H4 (cell line): ENCODE data around the gene IRF9. TPM values are rescaled to one million over a fixed set of nuclear protein-coding genes. Genes with fewer than 3 reads are reported as not detected.
"Not testable (repeated sequence)": the region's sequence is repeated elsewhere in the genome, so short reads cannot be mapped to it uniquely, and the experiment has no call there.

Experiments used
- DNase-seq: peaks from one replicate; pipeline ENCODE4 v3.0.0-alpha.2; 2015; ENCODE audit warnings: low spot score
- total RNA-seq: library from RNA; depleted of rRNA; stranded (reverse); fragments of >200 nt; shearing (Covaris generic); gene quantifications from 2 replicates; pipeline ENCODE4 v1.2.3, GENCODE V29; 2014

The IRF9 gene
- total RNA-seq, 1 experiment from 2014 or later, result 84.3 TPM

DNA sequence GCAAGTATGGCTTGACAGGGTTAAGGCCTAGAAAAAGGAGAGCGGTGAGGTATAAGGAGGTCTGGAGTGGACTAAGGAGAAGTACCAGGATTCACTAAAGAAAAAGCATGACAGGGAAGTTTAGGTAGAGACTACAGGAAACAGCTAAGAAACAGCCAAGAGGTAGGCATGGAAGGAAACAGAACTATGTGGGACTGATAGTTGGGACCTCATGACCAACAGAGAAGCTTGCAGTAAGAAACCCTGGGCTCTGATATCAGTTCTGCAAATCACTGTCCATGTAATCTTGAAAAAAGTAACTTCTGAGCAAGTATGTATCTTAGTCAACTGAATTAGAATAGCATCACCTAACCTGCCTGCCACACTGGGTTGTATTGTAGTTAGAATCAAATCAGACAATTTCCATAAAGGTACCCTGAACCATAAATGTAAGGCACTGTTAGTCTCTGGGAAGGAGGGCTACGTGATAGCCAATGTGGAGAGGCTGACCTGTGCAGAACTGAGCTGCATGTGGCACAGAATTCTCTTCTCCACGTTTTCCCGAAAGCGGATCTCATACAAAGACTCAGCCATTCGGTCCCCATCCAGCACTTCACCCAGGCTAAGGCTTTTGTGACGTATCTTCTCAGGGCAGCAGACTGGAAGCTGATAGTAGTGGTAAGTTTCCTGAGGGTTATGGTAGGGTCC lies 33.3 kb downstream of the IRF9 start:
- DNase-seq, result no peak

DNA sequence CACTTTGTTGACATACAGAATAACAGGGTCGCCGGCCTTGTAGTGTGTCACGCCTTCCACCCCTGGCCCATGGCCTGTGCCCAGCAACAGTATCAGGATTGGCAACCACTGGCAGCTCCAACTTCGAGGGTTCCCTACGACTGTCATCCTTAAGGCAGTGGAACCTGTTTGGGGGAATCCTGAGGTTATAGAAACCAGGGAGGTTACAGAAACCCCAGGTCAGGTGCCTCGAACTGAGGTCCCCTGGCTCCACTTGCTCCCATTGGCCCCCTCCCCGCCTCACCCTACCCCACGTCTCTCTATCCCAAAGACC lies 33.8 kb downstream of the IRF9 start:
- no peak for DNase-seq

DNA sequence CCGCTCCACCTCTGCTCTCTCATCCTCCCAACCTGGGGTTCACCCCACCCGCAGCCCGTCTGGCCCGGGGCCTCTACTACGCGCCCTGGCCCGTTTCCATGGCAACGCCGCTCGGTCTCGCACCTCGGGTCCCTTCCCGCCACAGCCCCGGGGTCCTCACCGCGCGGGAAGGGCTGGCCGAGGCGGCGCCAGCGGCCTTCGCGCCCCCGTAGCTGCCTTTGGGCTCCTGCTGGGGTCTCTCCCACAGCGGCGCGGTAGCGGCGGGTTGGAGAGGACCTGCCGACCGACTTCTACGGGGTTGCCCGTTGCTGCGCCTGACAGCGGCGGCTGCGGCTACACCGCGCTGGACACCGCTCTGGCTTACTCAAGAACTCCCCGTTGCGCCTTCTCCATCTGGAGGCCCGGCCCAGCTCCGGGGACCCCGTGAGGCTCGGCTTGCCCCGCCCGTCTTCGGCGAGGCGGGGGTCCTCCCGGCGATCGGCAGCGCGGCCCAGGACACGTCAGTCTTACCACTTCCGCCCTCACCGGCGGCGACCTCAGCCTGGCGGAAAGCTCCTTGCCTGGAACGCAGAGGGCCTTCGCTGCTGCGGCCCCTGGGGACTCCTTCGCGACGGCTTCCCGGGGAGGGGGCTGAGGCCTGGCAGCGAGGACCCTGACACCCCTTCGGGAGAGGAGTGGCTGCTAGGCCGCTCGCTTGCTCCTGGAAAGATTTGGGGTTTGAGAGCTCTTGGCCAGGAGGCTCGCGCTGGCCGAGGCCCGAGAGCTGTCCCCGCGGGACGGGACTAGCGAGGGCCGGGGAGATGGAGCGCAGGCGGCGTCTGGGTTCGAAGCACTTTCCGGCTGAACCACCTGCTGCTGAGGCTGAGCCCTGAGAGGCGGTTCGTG lies 34.4 kb downstream of the IRF9 start, which contains the start of gene TM9SF1:
Gene TM9SF1, minus strand, starts transcription at position 256 of the 885 bp plus-strand sequence. CDS start 422 bp downstream, outside the sequence.
- peak; percentile 85 for DNase-seq

DNA sequence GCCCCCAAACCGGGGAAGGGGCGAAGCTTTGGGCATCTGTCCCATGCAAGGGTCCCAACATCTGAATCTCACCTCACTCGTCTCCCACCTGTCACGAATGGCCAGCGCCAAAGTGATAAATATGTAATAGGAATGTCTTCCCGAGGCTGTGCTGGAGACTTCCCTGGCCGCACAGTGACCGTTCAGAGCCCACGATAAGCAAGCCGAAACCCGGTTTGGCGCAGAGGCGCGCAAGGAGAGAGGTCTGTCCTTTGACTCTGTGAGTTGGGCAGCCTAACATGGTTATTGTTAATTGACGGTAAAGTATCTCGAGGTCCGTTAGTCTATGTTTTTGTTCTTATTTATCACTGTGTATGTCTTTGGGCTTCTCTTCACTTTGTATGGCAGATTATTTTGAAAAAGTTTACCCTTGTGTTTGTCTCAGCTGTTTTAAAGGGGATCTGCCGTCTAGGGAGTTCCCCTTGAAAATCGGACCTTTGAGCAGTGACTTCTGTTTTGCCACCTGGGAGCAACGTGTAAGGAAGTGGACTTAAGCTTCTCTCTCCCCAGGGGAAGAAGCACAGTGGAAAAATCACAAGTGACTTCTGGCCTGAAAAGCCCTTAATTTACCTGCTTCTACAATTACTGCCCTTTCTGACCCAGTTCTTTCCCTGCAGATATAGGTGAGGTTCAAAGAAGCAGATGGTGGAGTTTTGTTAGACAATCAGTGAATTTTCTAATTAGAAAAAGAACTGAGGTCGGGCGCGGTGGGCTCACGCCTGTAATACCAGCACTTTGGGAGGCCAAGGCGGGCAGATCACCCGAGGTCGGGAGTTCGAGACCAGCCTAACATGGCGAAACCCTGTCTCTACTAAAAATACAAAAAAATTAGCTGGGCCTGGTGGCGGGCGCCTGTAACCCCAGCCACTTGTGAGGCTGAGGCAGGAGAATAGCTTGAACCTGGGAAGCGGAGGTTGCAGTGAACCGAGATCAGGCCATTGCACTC lies 35.3 kb downstream of the IRF9 start:
- DNase-seq, result no peak

- no peak for DNase-seq
Measured at GRCh38 chr14:24197056-24197450, 36.0 kb downstream of the IRF9 start.

DNA sequence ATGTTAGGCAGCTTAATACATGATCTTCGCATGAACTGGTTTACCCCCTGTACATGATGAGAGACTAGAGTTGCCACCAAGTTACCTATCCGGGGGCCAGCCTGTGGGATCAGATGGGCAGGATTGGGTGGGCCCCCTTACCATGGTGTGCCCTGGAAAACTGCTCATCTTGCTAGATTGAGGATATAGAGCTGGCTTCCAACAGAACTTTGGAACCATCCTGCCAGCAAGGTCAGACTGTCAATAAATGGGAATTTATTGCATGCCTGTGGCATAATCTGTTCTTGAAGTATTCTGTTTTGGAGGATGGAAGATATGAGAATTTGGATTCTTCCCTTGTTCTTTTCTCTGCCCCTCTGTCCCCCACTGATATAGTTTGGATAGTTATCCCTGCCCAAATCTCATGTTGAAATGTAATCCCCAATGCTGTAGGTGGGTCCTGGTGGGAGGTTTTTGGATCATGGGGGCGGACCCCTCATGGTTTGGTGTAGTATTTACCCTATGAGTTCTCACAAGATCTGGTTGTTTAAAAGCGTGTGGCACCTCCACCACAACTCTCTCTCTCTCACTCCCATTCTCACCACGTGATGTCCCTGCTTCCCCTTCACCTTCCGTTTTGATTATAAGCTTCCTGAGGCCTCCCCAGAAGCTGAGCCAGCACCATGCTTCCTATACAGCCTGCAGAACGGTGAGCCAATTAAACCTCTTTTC lies 37.9 kb downstream of the IRF9 start:
- no peak for DNase-seq

GRCh38 chr14:24202538-24202937 lies 41.5 kb downstream of the IRF9 start:
- not testable (repeated sequence) for DNase-seq

- DNase-seq, result not testable (repeated sequence)
Measured at GRCh38 chr14:24203249-24203886, 42.3 kb downstream of the IRF9 start.

- no peak for DNase-seq
Measured at GRCh38 chr14:24204163-24205146, 43.4 kb downstream of the IRF9 start.

DNA sequence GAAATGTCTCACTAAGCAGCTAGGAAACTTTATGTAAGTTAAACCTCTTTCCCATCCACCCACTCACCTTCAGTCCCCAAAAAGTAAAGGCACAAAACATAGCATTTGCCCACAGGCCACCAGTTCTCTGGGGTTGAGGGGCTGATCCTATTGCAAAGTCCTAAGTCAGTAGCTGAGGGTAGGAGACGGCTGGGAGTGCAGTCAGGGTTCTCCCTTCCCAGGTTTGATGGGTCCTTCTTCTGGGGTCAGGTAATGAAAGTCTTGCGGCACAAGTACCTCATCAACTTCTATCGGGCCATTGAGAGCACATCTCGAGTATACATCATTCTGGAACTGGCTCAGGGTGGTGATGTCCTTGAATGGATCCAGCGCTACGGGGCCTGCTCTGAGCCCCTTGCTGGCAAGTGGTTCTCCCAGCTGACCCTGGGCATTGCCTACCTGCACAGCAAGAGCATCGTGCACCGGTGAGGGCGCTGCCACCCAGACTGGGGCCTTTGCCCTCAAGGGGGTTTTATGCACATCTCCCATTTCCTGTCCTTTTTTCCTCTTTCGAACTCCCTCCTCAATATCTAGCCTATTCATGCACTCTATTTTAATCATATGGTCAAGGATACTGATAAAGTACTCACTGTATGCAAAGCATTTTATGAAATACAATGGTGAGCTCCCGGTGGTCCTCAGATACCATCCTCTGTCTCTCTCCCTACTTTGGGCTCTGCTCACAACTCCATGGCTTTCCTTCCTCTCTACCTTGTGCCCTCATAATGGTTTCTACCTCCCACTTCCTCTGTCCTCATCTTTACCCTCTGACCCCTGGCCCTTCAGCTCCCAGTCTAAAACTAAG lies 45.4 kb downstream of the IRF9 start:
- no peak for DNase-seq

GRCh38 chr14:24207104-24207551 lies 46.1 kb downstream of the IRF9 start:
- no peak for DNase-seq

DNA sequence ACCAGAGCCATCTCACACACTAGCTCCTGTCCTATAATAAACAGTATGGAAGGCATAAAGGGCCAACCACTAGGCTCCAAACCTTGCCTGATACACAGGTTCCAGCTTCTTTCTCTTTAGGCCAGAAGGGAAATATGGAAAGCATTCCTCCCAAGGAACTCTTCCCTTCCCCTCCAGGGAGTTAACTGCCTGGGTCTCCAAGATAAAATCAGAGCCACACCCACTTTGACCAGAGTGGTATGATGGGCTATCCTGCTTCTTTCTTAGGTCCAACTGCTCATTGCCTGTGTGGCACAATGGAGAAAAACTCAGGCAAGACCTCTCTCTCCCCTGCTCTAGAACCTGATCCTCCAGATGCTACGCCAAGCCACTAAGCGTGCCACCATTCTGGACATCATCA lies 46.6 kb downstream of the IRF9 start:
- no peak for DNase-seq

DNA sequence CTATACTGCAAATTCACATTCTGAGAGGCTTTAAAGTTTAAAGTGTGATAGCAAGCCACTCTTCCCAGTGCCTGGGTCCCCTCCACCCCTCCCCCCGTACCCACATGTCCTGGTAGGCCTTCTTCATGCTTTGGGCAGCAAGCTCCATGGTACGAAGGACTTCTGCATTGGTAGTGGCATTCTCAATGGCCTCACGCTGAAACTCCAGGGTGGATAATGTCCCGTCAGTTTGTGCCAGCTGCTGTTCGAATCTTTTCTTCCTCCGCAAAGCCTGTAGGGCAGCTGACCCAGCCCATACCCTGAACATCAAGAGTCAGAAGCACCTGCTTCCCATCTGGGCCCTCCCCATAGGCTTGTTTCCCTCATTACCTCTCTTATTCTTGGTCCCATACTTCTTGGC lies 50.2 kb downstream of the IRF9 start:
- DNase-seq, result no peak

DNA sequence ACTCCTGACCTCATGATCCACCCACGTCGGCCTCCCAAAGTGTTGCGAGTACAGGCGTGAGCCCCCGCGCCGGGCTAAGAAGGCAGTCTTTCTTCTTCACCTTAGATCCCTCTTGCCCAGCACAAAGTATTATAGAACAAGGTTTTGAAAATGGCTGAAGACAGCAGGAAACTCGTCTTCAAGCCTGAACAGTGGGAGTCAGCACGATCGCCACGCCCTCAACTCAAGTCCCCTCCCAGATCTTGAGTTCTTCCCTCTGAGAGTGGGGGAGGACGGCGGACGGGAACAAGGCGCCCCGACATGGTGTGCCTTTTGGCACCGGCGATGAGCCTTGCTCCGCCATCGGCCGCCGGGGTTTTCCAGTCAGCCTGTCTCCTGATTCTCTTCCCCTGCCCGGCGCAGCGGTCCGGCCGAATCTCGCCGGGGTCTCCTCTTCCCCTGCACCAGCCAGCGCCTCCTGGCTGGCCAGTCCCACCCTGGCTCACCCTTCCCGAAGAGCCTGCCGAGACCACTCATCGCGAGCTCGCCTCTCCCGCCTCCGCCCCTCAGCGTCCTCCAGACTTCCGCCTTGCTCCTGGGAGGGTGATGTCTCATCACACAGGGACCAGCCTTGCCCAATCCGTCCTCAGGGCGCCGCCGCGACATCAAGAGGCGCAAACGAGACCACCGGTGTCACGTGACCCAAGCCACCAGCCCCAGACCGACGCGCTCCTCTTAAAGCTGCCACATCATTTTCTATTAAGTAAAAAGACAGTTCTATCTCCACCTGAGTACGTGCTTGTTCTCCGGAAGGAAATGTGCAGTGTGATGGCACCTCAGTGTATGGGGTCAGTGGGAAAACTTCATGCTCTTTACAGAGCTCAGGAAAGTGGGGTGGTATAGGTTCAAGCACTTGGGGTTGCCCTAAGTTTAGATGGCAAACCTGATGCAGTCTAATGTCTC lies 52.1 kb downstream of the IRF9 start, which contains the start of gene CHMP4A:
Gene CHMP4A, minus strand, starts transcription at position 565 of the 942 bp plus-strand sequence. Its CDS starts 49 bp downstream, at position 516.
- DNase-seq, result peak; percentile 99

DNA sequence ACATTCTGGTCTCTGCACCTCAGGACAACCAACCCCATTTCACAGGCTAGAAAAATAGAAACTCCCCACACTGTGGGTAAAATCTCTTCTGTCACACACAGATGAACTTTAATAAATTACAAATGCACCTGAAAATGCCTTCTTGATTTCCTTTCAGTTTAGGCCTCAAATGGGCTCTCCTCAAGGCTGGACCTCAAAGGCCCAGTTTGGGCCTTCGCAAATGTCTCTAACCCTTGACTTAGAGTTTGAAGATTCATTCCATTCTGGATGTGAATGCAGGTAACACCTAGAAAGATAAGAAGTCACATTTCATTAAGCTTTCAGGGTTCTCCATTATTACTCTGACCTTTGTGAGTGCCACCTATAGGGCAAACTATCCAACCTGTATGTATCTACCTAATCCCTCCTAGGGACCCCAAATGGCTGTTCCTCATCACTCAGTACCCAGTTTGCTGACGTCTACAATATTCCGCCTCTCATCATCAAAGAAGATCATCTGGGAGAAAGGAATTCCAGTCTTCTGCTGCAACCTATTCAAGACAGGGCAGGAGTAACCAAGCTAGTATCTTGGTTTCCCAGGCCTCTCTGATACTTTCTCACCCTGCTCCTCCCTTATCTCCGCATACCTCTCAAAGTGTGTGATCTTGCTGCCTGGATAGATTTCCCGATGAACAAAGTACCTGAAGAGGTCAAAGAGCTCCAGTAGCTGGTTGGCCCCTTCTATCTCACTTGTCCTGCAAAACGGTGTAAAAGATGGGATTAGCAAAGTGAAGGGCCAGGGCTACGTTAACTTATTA lies 53.0 kb downstream of the IRF9 start:
- DNase-seq, result no peak
